ENCODE results near the gene MYO18B.

Gene MYO18B

GRCh38 chr22:25765801-25766200 lies 23.8 kb downstream of the MYO18B start:
- H3K4me1 Mint-ChIP-seq (ENCODE audit: low read depth), result peaks cover 2% of the 10 kb centered on the region
- peaks cover 6% of the 10 kb centered on the region for H3K36me3 Mint-ChIP-seq
- H3K4me3 Mint-ChIP-seq, result no peak overlapping the region
- peaks cover 12% of the 10 kb centered on the region for H3K9me3 Mint-ChIP-seq (ENCODE audit: low read depth)
- H3K27ac Mint-ChIP-seq, result no peak overlapping the region
- H3K27me3 Mint-ChIP-seq, result no peaks in the 10 kb centered on the region

- Mint-ChIP-seq H3K36me3 (peaks cover 6% of the 10 kb centered on the region), H3K4me1 (ENCODE audit: low read depth) (peaks cover 2% of the 10 kb centered on the region), H3K27me3 (no peaks in the 10 kb centered on the region), H3K9me3 (ENCODE audit: low read depth) (peaks cover 12% of the 10 kb centered on the region), H3K4me3 (no peak overlapping the region), H3K27ac (no peak overlapping the region)
Measured at GRCh38 chr22:25766418-25766817, 24.4 kb downstream of the MYO18B start.

DNA sequence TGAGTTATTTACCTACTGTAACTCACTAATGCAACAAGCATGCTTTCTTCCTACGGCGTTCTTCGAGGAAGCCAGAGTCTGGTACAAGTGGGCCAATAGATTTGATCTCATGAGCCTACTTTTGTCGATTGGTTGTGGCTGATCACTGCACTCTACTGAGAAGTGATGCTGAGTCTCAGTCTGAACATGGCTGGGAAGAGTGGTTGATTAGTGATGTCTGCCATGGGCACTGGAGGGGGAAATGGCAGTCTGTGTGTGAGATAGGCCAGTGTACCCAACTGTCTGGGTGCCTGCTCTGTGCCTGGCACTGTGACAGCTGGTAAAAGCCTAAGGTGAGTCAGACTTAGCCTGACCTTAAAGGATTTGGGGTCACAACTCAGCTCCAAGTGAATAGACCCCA lies 28.3 kb downstream of the MYO18B start:
- Mint-ChIP-seq H3K9me3 (ENCODE audit: low read depth) (peaks cover 12% of the 10 kb centered on the region), H3K27me3 (peaks cover 1% of the 10 kb centered on the region), H3K36me3 (peaks cover 6% of the 10 kb centered on the region), H3K4me3 (no peak overlapping the region), H3K4me1 (ENCODE audit: low read depth) (peaks cover 4% of the 10 kb centered on the region), H3K27ac (no peak overlapping the region)

DNA sequence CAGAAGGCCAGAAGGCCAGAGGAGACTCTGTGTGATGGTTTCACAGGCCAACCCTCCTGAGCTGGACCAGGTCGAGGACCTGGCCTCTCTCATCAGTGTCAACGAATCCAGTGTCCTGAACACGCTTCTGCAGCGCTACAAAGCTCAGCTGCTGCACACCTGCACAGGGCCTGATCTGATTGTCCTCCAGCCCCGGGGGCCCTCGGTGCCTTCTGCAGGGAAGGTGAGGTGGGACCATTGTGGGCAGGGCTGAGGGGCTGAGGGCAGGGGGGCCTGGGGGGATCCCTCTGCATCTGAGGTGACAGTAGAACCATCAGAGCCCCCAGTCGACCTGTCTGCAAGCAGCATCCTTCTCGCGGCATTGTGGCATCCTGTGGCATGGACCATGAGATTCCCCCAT lies 30.3 kb downstream of the MYO18B start:
- Mint-ChIP-seq H3K4me1 (ENCODE audit: low read depth) (peaks cover 4% of the 10 kb centered on the region), H3K27ac (no peak overlapping the region), H3K9me3 (ENCODE audit: low read depth) (no peaks in the 10 kb centered on the region), H3K4me3 (no peak overlapping the region), H3K27me3 (peaks cover 1% of the 10 kb centered on the region), H3K36me3 (no peaks in the 10 kb centered on the region)

DNA sequence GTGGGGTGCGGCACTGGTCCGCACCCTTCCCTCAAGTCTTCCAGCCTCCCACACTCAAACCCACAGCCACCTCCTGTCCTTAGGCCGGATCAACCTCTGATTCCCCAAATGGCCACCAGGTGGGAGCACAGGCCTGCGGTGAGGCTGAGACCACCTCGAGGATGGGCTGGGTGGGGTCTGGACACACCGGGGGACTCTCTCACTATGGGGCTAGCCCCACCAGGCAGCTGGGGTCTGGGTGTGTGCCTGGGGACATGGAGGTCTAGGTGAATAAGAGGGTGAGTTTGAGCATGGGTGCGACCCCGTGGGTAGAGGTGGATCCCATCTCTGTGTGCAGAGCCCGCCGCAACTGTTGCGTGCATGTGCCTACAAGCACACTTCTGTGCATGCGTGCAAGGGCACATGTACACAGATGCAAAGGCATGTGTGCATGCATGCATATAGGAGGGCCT lies 32.6 kb downstream of the MYO18B start:
- peaks cover 1% of the 10 kb centered on the region for H3K27me3 Mint-ChIP-seq
- H3K4me3 Mint-ChIP-seq, result no peak overlapping the region
- H3K27ac Mint-ChIP-seq, result no peak overlapping the region
- H3K36me3 Mint-ChIP-seq, result no peaks in the 10 kb centered on the region
- H3K9me3 Mint-ChIP-seq (ENCODE audit: low read depth), result no peaks in the 10 kb centered on the region
- peaks cover 3% of the 10 kb centered on the region for H3K4me1 Mint-ChIP-seq (ENCODE audit: low read depth)

GRCh38 chr22:25775531-25775930 lies 33.5 kb downstream of the MYO18B start:
- H3K4me3 Mint-ChIP-seq, result no peak overlapping the region
- H3K9me3 Mint-ChIP-seq (ENCODE audit: low read depth), result no peaks in the 10 kb centered on the region
- peaks cover 1% of the 10 kb centered on the region for H3K27me3 Mint-ChIP-seq
- no peak overlapping the region for H3K27ac Mint-ChIP-seq
- H3K36me3 Mint-ChIP-seq, result no peaks in the 10 kb centered on the region
- peaks cover 3% of the 10 kb centered on the region for H3K4me1 Mint-ChIP-seq (ENCODE audit: low read depth)

- Mint-ChIP-seq H3K4me3 (no peak overlapping the region), H3K9me3 (ENCODE audit: low read depth) (no peaks in the 10 kb centered on the region), H3K27ac (no peak overlapping the region), H3K27me3 (peaks cover 1% of the 10 kb centered on the region), H3K4me1 (ENCODE audit: low read depth) (peaks cover 3% of the 10 kb centered on the region), H3K36me3 (no peaks in the 10 kb centered on the region)
Measured at GRCh38 chr22:25777411-25777810, 35.4 kb downstream of the MYO18B start.

GRCh38 chr22:25777870-25778269 lies 35.9 kb downstream of the MYO18B start:
- H3K27ac Mint-ChIP-seq, result no peak overlapping the region
- no peak overlapping the region for H3K4me3 Mint-ChIP-seq
- H3K36me3 Mint-ChIP-seq, result no peaks in the 10 kb centered on the region
- H3K9me3 Mint-ChIP-seq (ENCODE audit: low read depth), result no peaks in the 10 kb centered on the region
- peaks cover 1% of the 10 kb centered on the region for H3K27me3 Mint-ChIP-seq
- peaks cover under 1% of the 10 kb centered on the region for H3K4me1 Mint-ChIP-seq (ENCODE audit: low read depth)

DNA sequence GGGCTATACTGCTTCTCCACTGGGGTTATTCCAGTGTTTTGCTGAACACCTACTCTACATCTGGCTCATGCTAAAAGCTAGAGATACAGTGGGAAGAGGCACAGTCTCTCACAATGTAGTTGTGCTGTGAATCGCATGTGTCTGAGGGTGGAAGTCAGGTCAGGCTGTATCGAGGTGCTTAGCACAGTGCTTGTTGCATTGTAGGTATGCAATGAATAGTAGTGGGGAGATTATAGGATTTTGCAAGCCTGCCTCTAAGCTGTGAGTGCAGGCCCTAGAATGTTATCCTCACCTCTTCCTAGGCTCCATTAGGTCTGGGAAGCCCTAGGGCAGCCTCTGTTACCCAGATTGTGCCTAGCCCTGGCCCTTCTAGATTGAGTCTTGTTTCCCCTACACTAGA lies 37.4 kb downstream of the MYO18B start:
- Mint-ChIP-seq H3K4me3 (no peak overlapping the region), H3K4me1 (ENCODE audit: low read depth) (no peaks in the 10 kb centered on the region), H3K36me3 (no peaks in the 10 kb centered on the region), H3K27ac (no peak overlapping the region), H3K9me3 (ENCODE audit: low read depth) (no peaks in the 10 kb centered on the region), H3K27me3 (no peaks in the 10 kb centered on the region)

GRCh38 chr22:25779890-25780289 lies 37.9 kb downstream of the MYO18B start:
- Mint-ChIP-seq H3K4me1 (ENCODE audit: low read depth) (no peaks in the 10 kb centered on the region), H3K27me3 (no peaks in the 10 kb centered on the region), H3K9me3 (ENCODE audit: low read depth) (no peaks in the 10 kb centered on the region), H3K36me3 (no peaks in the 10 kb centered on the region), H3K4me3 (no peak overlapping the region), H3K27ac (no peak overlapping the region)

DNA sequence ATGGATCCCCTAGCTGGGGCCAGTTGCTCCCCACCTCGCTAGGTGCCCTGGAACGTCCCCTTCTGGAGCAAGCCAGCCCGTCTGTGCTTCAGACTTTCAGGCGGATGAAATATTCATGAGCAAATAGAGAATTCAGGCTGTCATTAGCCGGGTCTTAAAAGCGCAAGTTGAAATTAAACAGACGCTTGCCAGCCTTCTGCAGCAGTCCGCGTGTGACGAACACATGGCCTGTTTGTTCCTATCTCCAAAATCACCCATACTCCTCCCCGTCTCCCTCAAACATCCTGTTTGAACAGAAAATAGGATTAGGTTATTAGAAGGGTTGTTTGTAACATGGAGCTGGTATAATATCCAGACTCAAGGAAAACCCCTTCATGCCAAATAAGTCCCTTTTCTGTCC lies 38.7 kb downstream of the MYO18B start:
- Mint-ChIP-seq H3K36me3 (no peaks in the 10 kb centered on the region), H3K4me3 (no peak overlapping the region), H3K27me3 (no peaks in the 10 kb centered on the region), H3K27ac (no peak overlapping the region), H3K4me1 (ENCODE audit: low read depth) (no peaks in the 10 kb centered on the region), H3K9me3 (ENCODE audit: low read depth) (no peaks in the 10 kb centered on the region)

DNA sequence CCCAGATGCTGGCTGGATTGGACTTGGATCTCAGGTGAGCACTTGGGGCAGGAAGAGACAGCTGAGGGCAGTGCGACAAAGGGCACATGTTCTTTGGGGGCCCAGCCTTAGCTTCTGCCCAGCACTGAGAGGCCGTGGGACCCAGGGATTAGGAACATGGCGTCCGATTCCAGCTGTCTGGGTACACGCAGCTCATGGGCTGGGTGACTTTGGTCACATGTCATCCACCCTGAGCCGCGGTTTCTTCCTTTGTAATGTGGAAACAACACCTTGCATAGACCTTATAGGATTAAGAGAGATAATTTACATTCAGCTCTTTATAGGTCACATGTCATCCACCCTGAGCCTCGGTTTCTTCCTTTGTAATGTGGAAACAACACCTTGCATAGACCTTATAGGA lies 39.8 kb downstream of the MYO18B start:
- H3K36me3 Mint-ChIP-seq, result no peaks in the 10 kb centered on the region
- H3K9me3 Mint-ChIP-seq (ENCODE audit: low read depth), result no peaks in the 10 kb centered on the region
- H3K27me3 Mint-ChIP-seq, result no peaks in the 10 kb centered on the region
- H3K27ac Mint-ChIP-seq, result no peak overlapping the region
- H3K4me1 Mint-ChIP-seq (ENCODE audit: low read depth), result no peaks in the 10 kb centered on the region
- no peak overlapping the region for H3K4me3 Mint-ChIP-seq

DNA sequence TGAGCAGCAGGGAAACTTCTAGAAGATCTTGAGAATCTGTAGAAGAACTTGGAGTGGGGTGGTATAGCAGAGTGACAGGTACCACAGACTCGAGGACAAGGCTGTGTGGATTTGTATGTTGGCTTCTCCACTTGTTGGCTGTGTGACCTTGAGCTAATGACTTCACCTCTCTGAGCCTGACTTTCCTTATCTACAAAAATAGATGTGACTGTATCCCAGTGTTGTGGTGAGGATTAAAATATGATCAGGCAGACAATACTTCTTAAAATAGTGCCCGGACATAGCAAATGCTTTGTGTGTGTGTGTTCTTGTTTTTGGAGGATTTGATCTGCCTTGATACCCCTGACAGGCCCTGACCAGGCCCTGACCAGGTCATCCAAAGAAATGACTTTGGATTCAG lies 40.8 kb downstream of the MYO18B start:
- Mint-ChIP-seq H3K36me3 (no peaks in the 10 kb centered on the region), H3K4me1 (ENCODE audit: low read depth) (no peaks in the 10 kb centered on the region), H3K27ac (no peak overlapping the region), H3K4me3 (no peak overlapping the region), H3K27me3 (no peaks in the 10 kb centered on the region), H3K9me3 (ENCODE audit: low read depth) (no peaks in the 10 kb centered on the region)

- H3K27ac Mint-ChIP-seq, result no peak overlapping the region
- no peak overlapping the region for H3K4me3 Mint-ChIP-seq
- H3K27me3 Mint-ChIP-seq, result no peaks in the 10 kb centered on the region
- H3K36me3 Mint-ChIP-seq, result no peaks in the 10 kb centered on the region
- H3K4me1 Mint-ChIP-seq (ENCODE audit: low read depth), result no peaks in the 10 kb centered on the region
- no peaks in the 10 kb centered on the region for H3K9me3 Mint-ChIP-seq (ENCODE audit: low read depth)
Measured at GRCh38 chr22:25783856-25784255, 41.9 kb downstream of the MYO18B start.

DNA sequence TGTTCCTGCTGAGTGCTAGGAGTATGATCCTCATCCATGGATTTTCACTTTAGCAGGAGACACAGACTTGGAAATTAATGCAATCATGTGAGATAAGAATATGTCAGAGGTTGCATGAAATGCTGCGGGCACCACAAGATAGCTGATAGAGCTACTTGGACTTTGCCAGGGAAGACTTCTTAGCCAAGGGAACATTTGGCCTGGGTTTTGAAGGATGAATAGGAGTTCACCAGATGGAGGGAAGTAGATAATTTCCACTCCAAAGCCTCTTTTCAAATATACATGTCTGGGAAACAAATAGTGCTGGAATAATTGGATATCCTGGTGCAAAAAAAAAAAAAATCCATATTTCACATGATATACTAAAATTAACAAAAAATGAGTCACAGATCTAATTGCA lies 44.2 kb downstream of the MYO18B start:
- Mint-ChIP-seq H3K27ac (no peak overlapping the region), H3K4me1 (ENCODE audit: low read depth) (no peaks in the 10 kb centered on the region), H3K9me3 (ENCODE audit: low read depth) (no peaks in the 10 kb centered on the region), H3K27me3 (peaks cover 2% of the 10 kb centered on the region), H3K36me3 (no peaks in the 10 kb centered on the region), H3K4me3 (no peak overlapping the region)

DNA sequence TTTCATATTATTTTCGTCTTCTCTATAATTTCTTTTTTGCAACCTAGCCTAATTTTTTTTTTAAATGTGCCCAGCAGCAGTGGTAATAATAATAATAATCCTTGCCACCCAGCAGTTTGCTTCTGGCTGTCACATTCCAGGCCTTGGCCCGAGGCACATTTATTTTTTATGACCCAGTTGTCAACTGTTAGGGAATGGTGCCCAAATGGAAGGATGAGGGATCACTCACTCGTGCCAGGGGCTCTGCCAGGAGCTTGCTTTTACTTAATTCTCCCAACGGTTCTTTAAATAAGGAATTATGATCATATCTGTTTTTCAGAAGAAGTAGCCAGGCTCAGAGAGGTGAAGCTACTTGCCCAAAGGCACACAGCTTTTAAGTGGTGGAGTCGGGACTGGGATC lies 49.6 kb downstream of the MYO18B start:
- H3K9me3 Mint-ChIP-seq (ENCODE audit: low read depth), result no peaks in the 10 kb centered on the region
- no peaks in the 10 kb centered on the region for H3K36me3 Mint-ChIP-seq
- no peak overlapping the region for H3K4me3 Mint-ChIP-seq
- H3K27me3 Mint-ChIP-seq, result peaks cover 4% of the 10 kb centered on the region
- no peaks in the 10 kb centered on the region for H3K4me1 Mint-ChIP-seq (ENCODE audit: low read depth)
- H3K27ac Mint-ChIP-seq, result no peak overlapping the region

DNA sequence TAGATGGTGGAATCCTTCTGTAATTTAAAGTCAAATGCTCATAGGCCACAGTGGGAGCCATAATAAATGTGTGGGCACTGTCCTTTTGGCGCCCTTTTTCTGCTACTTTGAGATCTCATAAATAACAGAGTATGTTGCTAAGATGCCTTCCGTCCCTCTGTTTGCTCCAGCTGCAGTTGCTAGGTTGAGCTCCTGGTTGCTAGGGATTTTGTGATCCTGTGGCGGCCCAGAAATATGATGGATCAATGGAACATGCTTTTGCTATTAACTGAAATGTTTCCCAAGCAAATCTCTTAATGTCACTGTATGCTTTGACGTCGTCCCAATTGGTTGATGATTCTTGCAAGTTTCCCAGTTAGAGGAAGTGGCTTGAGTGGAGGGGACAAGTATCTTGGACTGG lies 53.5 kb downstream of the MYO18B start:
- Mint-ChIP-seq H3K27ac (no peak overlapping the region), H3K36me3 (no peaks in the 10 kb centered on the region), H3K27me3 (peaks cover 2% of the 10 kb centered on the region), H3K4me3 (no peak overlapping the region), H3K4me1 (ENCODE audit: low read depth) (no peaks in the 10 kb centered on the region), H3K9me3 (ENCODE audit: low read depth) (no peaks in the 10 kb centered on the region)

All from activated naive CD8-positive, alpha-beta T cell (primary cell).